B cell (primary cell): ENCODE data around the gene AGAP1.

Source experiments
- CTCF ChIP-seq: fragments of 200-600 bp; IDR thresholded peaks from one replicate; pipeline ENCODE4 v1.8.0; 2022; ENCODE audit warnings: antibody characterized with exemption, mild to moderate bottlenecking
- EZH2 ChIP-seq: IDR thresholded peaks from 2 replicates; pipeline ENCODE4 v1.6.1; 2012; ENCODE audit warnings: borderline replicate concordance, low read depth, mild to moderate bottlenecking, moderate library complexity, low read length; ENCODE audit not compliant: insufficient read depth, poor library complexity, severe bottlenecking

GRCh38 chr2:235749121-235749770, 255.4 kb downstream of the AGAP1 start:
- TF ChIP-seq EZH2 (no peak), CTCF (no peak)
